OCI-LY3 (cell line): ENCODE measurements around the gene KDM6A.
"Not testable (repeated sequence)": the region's sequence is repeated elsewhere in the genome, so short reads cannot be mapped to it uniquely, and the experiment has no call there.

Experiments
- H2AFZ ChIP-seq: fragments of 200-600, 300-600 bp; shearing (Covaris generic); 2 replicates; pipeline ENCODE4 v1.6.0; 2014; ENCODE audit warnings: antibody characterized with exemption, low read depth, low read length
- H3K27ac ChIP-seq: fragments of 200-600, 300-600 bp; sonication (generic); 2 replicates; pipeline ENCODE4 v1.5.1; 2014; ENCODE audit warnings: mild to moderate bottlenecking, low read length, moderate library complexity, mixed read lengths
- H3K27me3 ChIP-seq: fragments of 200-600, 300-600 bp; sonication (generic); 2 replicates; pipeline ENCODE4 v1.6.1; 2014; ENCODE audit warnings: low read depth, low read length, mixed read lengths
- H3K36me3 ChIP-seq: fragments of 200-600, 300-600 bp; sonication (generic); replicated peaks from 2 replicates; pipeline ENCODE3; 2014; ENCODE audit warnings: low read depth, low read length, mixed read lengths
- H3K4me1 ChIP-seq: fragments of 300-600, 200-600 bp; sonication (generic); 2 replicates; pipeline ENCODE4 v1.6.1; 2014; ENCODE audit warnings: low read length, mixed read lengths
- H3K4me2 ChIP-seq: fragments of 200-600, 300-600 bp; sonication (generic); 2 replicates; pipeline ENCODE4 v1.6.1; 2014; ENCODE audit warnings: low read length, mixed read lengths
- H3K4me3 ChIP-seq: fragments of 300-600, 200-600 bp; sonication (generic); 2 replicates; pipeline ENCODE4 v1.5.1; 2014; ENCODE audit warnings: antibody characterized with exemption, mild to moderate bottlenecking, low read length, moderate library complexity
- H3K79me2 ChIP-seq: fragments of 300-600, 200-600 bp; shearing (Covaris generic); 2 replicates; pipeline ENCODE4 v1.6.1; 2014; ENCODE audit warnings: mild to moderate bottlenecking, low read length, mixed read lengths
- H3K9ac ChIP-seq: fragments of 300-600, 200-600 bp; shearing (Covaris generic); 2 replicates; pipeline ENCODE4 v1.6.0; 2014; ENCODE audit warnings: mild to moderate bottlenecking, low read length, moderate library complexity
- H3K9me3 ChIP-seq: fragments of 200-600, 300-600 bp; shearing (Covaris generic); 2 replicates; pipeline ENCODE4 v1.6.1; 2014; ENCODE audit warnings: low read length, mixed read lengths; ENCODE audit not compliant: insufficient read depth
- H4K20me1 ChIP-seq: fragments of 200-600, 300-600 bp; sonication (generic); 2 replicates; pipeline ENCODE4 v1.6.1; 2016; ENCODE audit warnings: low read length, mixed read lengths; ENCODE audit not compliant: insufficient read depth
- EZH2phosphoT487 ChIP-seq: fragments of 200-600 bp; shearing (Covaris generic); IDR thresholded peaks from 2 replicates; pipeline ENCODE4 v1.6.1; 2018; ENCODE audit warnings: antibody characterized with exemption, mixed run types, low read depth
- TF ChIP-seq, protein P1 (sequence below): fragments of 200-600, 300-600 bp; sonication (generic); IDR thresholded peaks from 2 replicates; pipeline ENCODE4 v1.5.1; 2014; ENCODE audit warnings: antibody characterized with exemption, low read length, low read depth

KDM6A gene

DNA sequence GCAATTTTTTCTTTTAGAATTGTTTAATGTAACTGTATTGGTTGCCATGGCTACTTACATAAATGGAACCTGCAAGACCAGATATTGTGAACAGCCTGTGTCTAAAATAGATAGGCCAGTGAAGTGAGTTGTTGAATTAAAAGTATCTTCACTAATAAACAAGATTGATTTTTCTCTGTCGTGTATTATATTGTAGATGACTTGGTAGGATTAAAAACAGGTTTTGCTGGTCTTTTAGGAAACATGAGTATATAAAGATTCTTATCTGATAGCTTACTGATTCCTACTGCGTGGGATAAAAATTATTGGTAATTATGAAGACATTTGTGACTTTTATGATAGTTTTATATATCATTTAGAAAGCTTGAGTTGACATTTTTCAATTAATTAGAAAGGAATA is 162.1 kb downstream of the KDM6A start:
- Histone ChIP-seq H3K27ac (no peak overlapping the region), H3K4me1 (peaks cover 4% of the 10 kb centered on the region), H3K9ac (no peak overlapping the region), H3K27me3 (no peaks in the 10 kb centered on the region), H3K9me3 (no peaks in the 10 kb centered on the region), H3K4me3 (no peak overlapping the region), H3K4me2 (no peak overlapping the region), H4K20me1 (peaks cover 22% of the 10 kb centered on the region; the same call in 1 of the 2 replicates), H3K79me2 (peaks cover 30% of the 10 kb centered on the region), H3K36me3 (no peaks in the 10 kb centered on the region), H2AFZ (no peak overlapping the region)
- TF ChIP-seq EZH2phosphoT487 = no peak
- TF ChIP-seq, protein P1, sequence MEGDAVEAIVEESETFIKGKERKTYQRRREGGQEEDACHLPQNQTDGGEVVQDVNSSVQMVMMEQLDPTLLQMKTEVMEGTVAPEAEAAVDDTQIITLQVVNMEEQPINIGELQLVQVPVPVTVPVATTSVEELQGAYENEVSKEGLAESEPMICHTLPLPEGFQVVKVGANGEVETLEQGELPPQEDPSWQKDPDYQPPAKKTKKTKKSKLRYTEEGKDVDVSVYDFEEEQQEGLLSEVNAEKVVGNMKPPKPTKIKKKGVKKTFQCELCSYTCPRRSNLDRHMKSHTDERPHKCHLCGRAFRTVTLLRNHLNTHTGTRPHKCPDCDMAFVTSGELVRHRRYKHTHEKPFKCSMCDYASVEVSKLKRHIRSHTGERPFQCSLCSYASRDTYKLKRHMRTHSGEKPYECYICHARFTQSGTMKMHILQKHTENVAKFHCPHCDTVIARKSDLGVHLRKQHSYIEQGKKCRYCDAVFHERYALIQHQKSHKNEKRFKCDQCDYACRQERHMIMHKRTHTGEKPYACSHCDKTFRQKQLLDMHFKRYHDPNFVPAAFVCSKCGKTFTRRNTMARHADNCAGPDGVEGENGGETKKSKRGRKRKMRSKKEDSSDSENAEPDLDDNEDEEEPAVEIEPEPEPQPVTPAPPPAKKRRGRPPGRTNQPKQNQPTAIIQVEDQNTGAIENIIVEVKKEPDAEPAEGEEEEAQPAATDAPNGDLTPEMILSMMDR = no peak

DNA sequence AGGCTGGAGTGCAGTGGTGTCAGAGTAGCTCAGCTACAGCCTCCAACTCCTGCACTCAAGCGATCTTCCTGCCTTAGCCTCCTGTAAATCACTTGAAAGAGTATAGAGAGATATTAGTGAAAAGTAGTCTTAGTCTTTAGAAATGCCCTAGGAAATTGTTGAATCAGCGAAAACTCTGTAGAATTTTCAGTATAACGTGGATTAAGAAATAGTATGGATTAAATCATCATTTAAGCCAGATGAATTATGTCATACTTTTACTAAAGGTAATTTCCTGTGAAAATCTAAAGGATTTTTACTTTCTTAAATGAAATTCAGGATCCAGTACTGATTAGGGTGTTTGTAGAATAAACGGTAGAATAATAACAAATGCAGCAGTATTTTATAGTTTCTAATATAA is 163.2 kb downstream of the KDM6A start:
- TF ChIP-seq, protein P1 = no peak
- no peak for TF ChIP-seq EZH2phosphoT487
- H3K4me1 ChIP-seq = no peaks in the 10 kb centered on the region

DNA sequence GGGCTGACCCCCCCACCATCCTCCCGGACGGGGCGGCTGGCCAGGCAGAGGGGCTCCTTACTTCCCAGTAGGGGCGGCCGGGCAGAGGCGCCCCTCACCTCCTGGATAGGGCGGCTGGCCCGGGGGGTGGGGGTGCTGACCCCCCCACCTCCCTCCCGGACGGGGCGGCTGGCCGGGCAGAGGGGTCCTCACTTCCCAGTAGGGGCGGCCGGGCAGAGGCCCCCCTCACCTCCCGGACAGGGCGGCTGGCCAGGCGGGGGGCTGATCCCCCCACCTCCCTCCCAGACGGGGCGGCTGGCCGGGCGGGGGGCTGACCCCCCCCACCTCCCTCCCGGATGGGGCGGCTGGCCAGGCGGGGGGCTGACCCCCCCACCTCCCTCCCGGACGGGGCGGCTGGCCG is 167.1 kb downstream of the KDM6A start:
- H3K27ac ChIP-seq, H3K79me2 ChIP-seq: not testable (repeated sequence)

More for the DNA sequence above, 163.2 kb downstream of the KDM6A start:
- Histone ChIP-seq H3K27me3 (no peaks in the 10 kb centered on the region), H2AFZ (no peak overlapping the region), H4K20me1 (peaks cover 16% of the 10 kb centered on the region; the same call in 1 of the 2 replicates), H3K79me2 (peaks cover 22% of the 10 kb centered on the region), H3K9me3 (no peaks in the 10 kb centered on the region), H3K4me2 (no peak overlapping the region), H3K36me3 (no peaks in the 10 kb centered on the region), H3K27ac (no peak overlapping the region), H3K4me3 (no peak overlapping the region), H3K9ac (no peak overlapping the region)

DNA sequence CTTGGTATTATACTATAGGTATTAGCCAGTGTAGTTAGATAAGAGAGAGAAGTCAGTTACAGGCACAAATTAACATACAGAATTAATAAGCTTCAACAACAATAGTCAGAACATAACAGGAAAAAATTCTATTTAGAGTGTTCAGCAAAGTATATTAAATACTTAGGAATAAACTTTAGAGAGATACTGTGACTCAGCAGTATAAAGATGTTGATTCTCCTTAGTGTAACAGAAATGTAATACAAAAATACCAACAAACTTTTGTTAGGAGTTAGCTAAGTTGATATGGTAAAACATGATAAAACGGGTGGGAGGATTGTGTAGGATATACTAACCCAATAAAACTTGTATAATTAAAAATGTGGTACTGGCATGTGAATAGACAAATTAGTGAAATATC is 173.4 kb downstream of the KDM6A start:
- no peak for TF ChIP-seq EZH2phosphoT487
- TF ChIP-seq, protein P1 = no peak
- Histone ChIP-seq H3K79me2 (no peaks in the 10 kb centered on the region), H3K36me3 (no peaks in the 10 kb centered on the region)

More for the DNA sequence above, 167.1 kb downstream of the KDM6A start:
- not testable (repeated sequence) for H3K9me3 ChIP-seq, H2AFZ ChIP-seq, H3K4me3 ChIP-seq, H3K36me3 ChIP-seq, H3K4me2 ChIP-seq, H3K4me1 ChIP-seq, H3K27me3 ChIP-seq, H4K20me1 ChIP-seq, H3K9ac ChIP-seq

DNA sequence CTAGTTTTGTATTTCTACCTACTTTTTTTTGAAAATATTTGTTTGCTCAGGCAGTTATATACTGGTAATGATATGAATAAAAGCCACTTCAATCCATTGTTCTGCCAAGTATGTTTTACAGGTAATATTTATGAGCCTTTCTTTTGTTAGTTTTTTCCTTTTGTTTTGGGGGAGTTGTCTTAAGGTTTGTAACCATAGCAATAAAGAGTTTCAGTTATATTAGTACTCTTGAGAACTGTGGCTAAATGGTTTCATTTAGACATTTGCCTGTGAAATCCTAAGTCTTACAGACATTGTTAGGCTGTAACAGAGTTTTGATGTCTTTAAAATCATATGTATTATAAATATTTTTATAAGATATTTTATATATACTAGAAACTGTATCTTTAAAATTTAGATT is 177.6 kb downstream of the KDM6A start:
- Histone ChIP-seq H3K79me2 (no peaks in the 10 kb centered on the region), H3K4me3 (no peak overlapping the region)
- TF ChIP-seq EZH2phosphoT487 = no peak
- TF ChIP-seq, protein P1 = no peak

More for the DNA sequence above, 173.4 kb downstream of the KDM6A start:
- H3K4me3 ChIP-seq = no peak overlapping the region
- no peaks in the 10 kb centered on the region for H3K9me3 ChIP-seq
- no peaks in the 10 kb centered on the region for H4K20me1 ChIP-seq
- H3K4me1 ChIP-seq = no peaks in the 10 kb centered on the region
- H3K27ac ChIP-seq = no peak overlapping the region
- no peak overlapping the region for H2AFZ ChIP-seq
- H3K4me2 ChIP-seq = no peak overlapping the region
- H3K9ac ChIP-seq = no peak overlapping the region
- no peaks in the 10 kb centered on the region for H3K27me3 ChIP-seq

More for the DNA sequence above, 177.6 kb downstream of the KDM6A start:
- Histone ChIP-seq H3K4me1 (no peaks in the 10 kb centered on the region), H3K4me2 (no peak overlapping the region), H4K20me1 (0 out of 2 replicates have a peak, but pooled peaks cover 3% of the 10 kb centered on the region), H3K27ac (no peak overlapping the region), H3K27me3 (no peaks in the 10 kb centered on the region), H3K36me3 (peaks cover 3% of the 10 kb centered on the region), H3K9me3 (no peaks in the 10 kb centered on the region), H2AFZ (no peak overlapping the region), H3K9ac (no peak overlapping the region)
